Panc1 (cell line): Measurements from ENCODE around the gene OR51B4. TPM values are rescaled to one million over a fixed set of nuclear protein-coding genes. Genes with fewer than 3 reads are reported as not detected.
"Not testable (repeated sequence)": the region's sequence is repeated elsewhere in the genome, so short reads cannot be mapped to it uniquely, and the experiment has no call there.

Source experiments
- ATAC-seq: fragments of 200-7000 bp; cut with Tn5 transposase; 2 replicates; pipeline ENCODE4 v1.9.1; 2020; ENCODE audit warnings: mild to moderate bottlenecking, moderate library complexity
- BruUV-seq: library from RNA; stranded (reverse); fragments of 400-500 nt; replicated peaks from 2 replicates; lab custom pipeline; 2021; lab: Mats Ljungman, UMichigan
- CTCF ChIA-PET: fragments of 300-600 bp; sonication (Branson Sonifier 250); formaldehyde crosslinking; loops from one replicate; lab custom pipeline; 2022; ENCODE audit warnings: antibody characterized with exemption; lab: Charles Lee
- POLR2A ChIA-PET: fragments of 300-600 bp; sonication (Branson Sonifier 250); formaldehyde crosslinking; loops from one replicate; lab custom pipeline; 2022; ENCODE audit warnings: antibody characterized with exemption; lab: Charles Lee
- DNase-seq: peaks from one replicate; pipeline ENCODE4 v3.0.0-alpha.2; 2010; ENCODE audit warnings: low read depth, low spot score
- H3K27ac ChIP-seq: 2 replicates; pipeline ENCODE4 v1.5.1; 2011; ENCODE audit warnings: mild to moderate bottlenecking, low read length, inconsistent platforms
- H3K27me3 ChIP-seq: fragments of 200-500 bp; sonication (Bioruptor generic); 2 replicates; pipeline ENCODE4 v1.6.0; 2014; ENCODE audit warnings: low read length, inconsistent platforms; ENCODE audit not compliant: control insufficient read depth, insufficient read depth
- H3K36me3 ChIP-seq: fragments of 200-500 bp; sonication (Bioruptor generic); 2 replicates; pipeline ENCODE4 v1.5.1; 2014; ENCODE audit warnings: inconsistent platforms, mild to moderate bottlenecking, low read length, moderate library complexity; ENCODE audit not compliant: control insufficient read depth, insufficient read depth
- H3K4me1 ChIP-seq: 2 replicates; pipeline ENCODE4 v1.5.1; 2011; ENCODE audit warnings: inconsistent platforms, mild to moderate bottlenecking, low read length, moderate library complexity; ENCODE audit not compliant: control insufficient read depth, insufficient read depth
- H3K4me3 ChIP-seq, 2 experiments: 2 replicates each; pipeline ENCODE4 v1.5.1; 2011 to 2012; ENCODE audit warnings: low read depth in 2 of 2, low read length in 2 of 2, mild to moderate bottlenecking in 2 of 2, inconsistent platforms in 1 of 2, moderate library complexity in 1 of 2
- H3K9me3 ChIP-seq: fragments of 200-500 bp; sonication (Bioruptor generic); 2 replicates; pipeline ENCODE4 v1.5.1; 2014; ENCODE audit warnings: low read depth, mild to moderate bottlenecking, inconsistent platforms, low read length, moderate library complexity; ENCODE audit not compliant: control insufficient read depth, insufficient read depth
- CTCF ChIP-seq: fragments of 450-650 bp; IDR thresholded peaks from 2 replicates; pipeline ENCODE4 v1.5.1; 2017; ENCODE audit warnings: mild to moderate bottlenecking
- POLR2AphosphoS5 ChIP-seq: IDR thresholded peaks from 2 replicates; pipeline ENCODE4 v1.6.1; 2012; ENCODE audit warnings: mild to moderate bottlenecking, low read depth, low read length, moderate library complexity
- REST ChIP-seq, 2 experiments: IDR thresholded peaks; 2 replicates each; pipeline ENCODE4 v1.6.1; 2011 to 2012; ENCODE audit warnings: low read depth in 2 of 2, control low read depth in 1 of 2, low read length in 1 of 2, mild to moderate bottlenecking in 1 of 2, moderate library complexity in 1 of 2; ENCODE audit not compliant: insufficient read depth in 1 of 2
- SIN3A ChIP-seq: IDR thresholded peaks from 2 replicates; pipeline ENCODE4 v1.6.1; 2012; ENCODE audit warnings: low read depth, mild to moderate bottlenecking, low read length, moderate library complexity, borderline replicate concordance; ENCODE audit not compliant: insufficient read depth
- TCF7L2 ChIP-seq: IDR thresholded peaks from 2 replicates; pipeline ENCODE4 v1.6.1; 2011; ENCODE audit warnings: mild to moderate bottlenecking, low read depth, low read length, inconsistent platforms
- in situ Hi-C: cut with HindIII; loops from 2 replicates; pipeline ENCODE4 v1.10.0; 2016; ENCODE audit warnings: low sequenced_read_pairs, low pct_unique_long_range_greater_than_20kb
- intact Hi-C: fragments of 100-400 bp; cut with micrococcal nuclease; formaldehyde crosslinking; loops from one replicate; pipeline ENCODE4 v1.10.0; 2022; ENCODE audit not compliant: unreplicated experiment
- total RNA-seq: library from RNA; stranded (reverse); gene quantifications from one replicate; pipeline ENCODE4 v1.2.1, GENCODE V29; 2021; ENCODE audit not compliant: unreplicated experiment

OR51B4 gene
- total RNA-seq, 1 experiment from 2014 or later, result not detected

GRCh38 chr11:5298451-5298850, 3.3 kb downstream of the OR51B4 start:
- intact Hi-C loops, result no loop called here
- no TSS peak for BruUV-seq
- CTCF ChIA-PET, result no interaction called here
- ATAC-seq, result no peak
- H3K27ac ChIP-seq, result no peak overlapping the region
- H3K4me3 ChIP-seq, result no peak overlapping the region
- TF ChIP-seq REST (IDR thresholded peaks at IDR 0.05; ENCODE audit: insufficient read depth in 1 of 2, low read depth in 2 of 2, low read length in 1 of 2), result no peak
- no peak for TF ChIP-seq POLR2AphosphoS5
- no peak for TF ChIP-seq TCF7L2
- TF ChIP-seq SIN3A, result no peak
- TF ChIP-seq CTCF, result no peak
- no peak for DNase-seq
- no peaks in the 10 kb centered on the region for H3K36me3 ChIP-seq
- H3K9me3 ChIP-seq, result no peaks in the 10 kb centered on the region
- in situ Hi-C loops, result no loop called here
- POLR2A ChIA-PET, result no interaction called here
- H3K4me1 ChIP-seq, result no peaks in the 10 kb centered on the region
- H3K27me3 ChIP-seq, result peaks cover 5% of the 10 kb centered on the region; the same call in 1 of the 2 replicates

- Histone ChIP-seq H3K27ac (no peak overlapping the region), H3K4me3 (no peak overlapping the region), H3K36me3 (no peaks in the 10 kb centered on the region), H3K9me3 (no peaks in the 10 kb centered on the region), H3K27me3 (peaks cover 5% of the 10 kb centered on the region; the same call in 1 of the 2 replicates), H3K4me1 (no peaks in the 10 kb centered on the region)
- ChIA-PET POLR2A (no interaction called here), CTCF (no interaction called here)
- in situ Hi-C loops, result no loop called here
- no peak for TF ChIP-seq CTCF
- TF ChIP-seq TCF7L2, result no peak
- no peak for TF ChIP-seq SIN3A
- TF ChIP-seq POLR2AphosphoS5, result no peak
- no peak for TF ChIP-seq REST (IDR thresholded peaks at IDR 0.05; ENCODE audit: insufficient read depth in 1 of 2, low read depth in 2 of 2, low read length in 1 of 2)
- no peak for DNase-seq
- intact Hi-C loops, result no loop called here
- no TSS peak for BruUV-seq
- no peak for ATAC-seq
These were observed 3.9 kb downstream of the OR51B4 start for GRCh38 chr11:5297721-5298323.

GRCh38 chr11:5294342-5294995, 7.3 kb downstream of the OR51B4 start:
- BruUV-seq, H3K27ac ChIP-seq, POLR2A ChIA-PET, H3K9me3 ChIP-seq, intact Hi-C loops, in situ Hi-C loops, H3K27me3 ChIP-seq, CTCF ChIA-PET, H3K4me3 ChIP-seq, DNase-seq, H3K4me1 ChIP-seq, H3K36me3 ChIP-seq, ATAC-seq: not testable (repeated sequence)
